K562 (cell line): ENCODE results near the gene KCNQ5. TPM values are rescaled to one million over a fixed set of nuclear protein-coding genes. Genes with fewer than 3 reads are reported as not detected.

Source experiments
- ATAC-seq: fragments of 200-7000 bp; cut with Tn5 transposase; 3 replicates; pipeline ENCODE4 v1.9.1; 2020; ENCODE audit warnings: moderate library complexity
- BruUV-seq: library from RNA; stranded (reverse); fragments of 400-500 nt; replicated peaks from 2 replicates; lab custom pipeline; 2021; lab: Mats Ljungman, UMichigan
- CTCF ChIA-PET: fragments of 300-600 bp; formaldehyde crosslinking; extraction: SDS; loops from one replicate; lab custom pipeline; 2021; ENCODE audit warnings: low intra/inter-chr PET ratio; lab: Yijun Ruan, JAX
- POLR2A ChIA-PET: fragments of 300-600, 350-650 bp; sonication (Branson Sonifier 250); formaldehyde crosslinking; extraction: SDS; loops from one replicate; lab custom pipeline; 2021; ENCODE audit warnings: antibody characterized with exemption, inconsistent platforms; lab: Yijun Ruan, JAX
- DNase-seq, 4 experiments: peaks; one replicate each; pipeline versions ENCODE4 v3.0.0 to v3.0.0-alpha.2; 2011 to 2018; ENCODE audit warnings: low spot score in 3 of 4, mixed read lengths in 3 of 4; ENCODE audit errors: extremely low read depth in 1 of 4
- FAIRE-seq: peaks from 2 replicates; lab custom pipeline; 2011; peaks lifted over from hg19 to GRCh38; lab: Jason Lieb, UNC
- H2AFZ ChIP-seq: 2 replicates; pipeline ENCODE4 v1.6.0; 2011; ENCODE audit warnings: low read depth, low read length, control low read depth, inconsistent platforms
- H3K27ac ChIP-seq: fragments of 200-600 bp; 3 replicates; pipeline ENCODE4 v1.8.0; 2011; ENCODE audit warnings: low read depth, mild to moderate bottlenecking, control low read depth, inconsistent platforms, low read length, moderate library complexity, mixed read lengths; ENCODE audit errors: extremely low read depth
- H3K27me3 ChIP-seq, 2 experiments: fragments of 300-600 bp in 1 of 2; 2 replicates in 1 of 2; 3 replicates in 1 of 2; pipeline versions ENCODE4 v1.6.0 to v1.8.0; 2011; ENCODE audit warnings: inconsistent platforms in 2 of 2, low read length in 2 of 2, mild to moderate bottlenecking in 1 of 2, mixed read lengths in 1 of 2, moderate library complexity in 1 of 2; ENCODE audit not compliant: control insufficient read depth in 2 of 2, insufficient read depth in 2 of 2
- H3K36me3 ChIP-seq: fragments of 300-600 bp; 3 replicates; pipeline ENCODE4 v1.8.0; 2011; ENCODE audit warnings: mild to moderate bottlenecking, low read length, inconsistent platforms; ENCODE audit not compliant: control insufficient read depth, insufficient read depth
- H3K4me1 ChIP-seq, 2 experiments: fragments of 200-600 bp in 1 of 2; replicated peaks in 1 of 2; 2 replicates in 1 of 2; 3 replicates in 1 of 2; pipeline versions ENCODE4 v1.5.1 to v1.8.0; 2011; ENCODE audit warnings: inconsistent platforms in 2 of 2, low read length in 2 of 2, mild to moderate bottlenecking in 1 of 2, mixed read lengths in 1 of 2, moderate library complexity in 1 of 2; ENCODE audit not compliant: control insufficient read depth in 2 of 2, insufficient read depth in 2 of 2
- H3K4me2 ChIP-seq: 2 replicates; pipeline ENCODE4 v1.6.1; 2011; ENCODE audit warnings: low read length, control low read depth, inconsistent platforms, mixed read lengths; ENCODE audit not compliant: insufficient read depth
- H3K4me3 ChIP-seq: fragments of 200-600 bp; sonication (generic), shearing (Covaris generic); 2 replicates; pipeline ENCODE4 v1.5.1; 2016; ENCODE audit warnings: control low read depth, inconsistent platforms
- H3K79me2 ChIP-seq: fragments of 200-600 bp; 3 replicates; pipeline ENCODE4 v1.8.0; 2011; ENCODE audit warnings: low read length, inconsistent platforms; ENCODE audit not compliant: control insufficient read depth, insufficient read depth
- H3K9ac ChIP-seq, 2 experiments: 2 replicates each; pipeline versions ENCODE4 v1.6.0 to v1.6.1; 2011; ENCODE audit warnings: low read depth in 2 of 2, low read length in 2 of 2, control low read depth in 1 of 2, inconsistent platforms in 1 of 2, mild to moderate bottlenecking in 1 of 2, mixed read lengths in 1 of 2; ENCODE audit not compliant: insufficient read depth in 1 of 2
- H3K9me1 ChIP-seq: one replicate; pipeline ENCODE4 v1.6.0; 2011; ENCODE audit warnings: inconsistent platforms, mild to moderate bottlenecking, low read length, moderate library complexity; ENCODE audit not compliant: control insufficient read depth, insufficient read depth
- H3K9me3 ChIP-seq: replicated peaks from 2 replicates; pipeline ENCODE4 v1.5.1; 2011; ENCODE audit warnings: low read depth, low read length, inconsistent platforms; ENCODE audit not compliant: control insufficient read depth, insufficient read depth
- H4K20me1 ChIP-seq: replicated peaks from 2 replicates; pipeline ENCODE4 v1.6.1; 2011; ENCODE audit warnings: low read length, inconsistent platforms, mixed read lengths; ENCODE audit not compliant: control insufficient read depth, insufficient read depth
- CHD2 ChIP-seq: IDR thresholded peaks from 2 replicates; pipeline ENCODE4 v1.6.1; 2011; ENCODE audit warnings: low read depth, low read length
- DACH1 ChIP-seq: fragments of 450-650 bp; IDR thresholded peaks from 2 replicates; pipeline ENCODE4 v1.6.1; 2018; ENCODE audit not compliant: partially characterized antibody
- GABPB1 ChIP-seq: sonication (generic); formaldehyde crosslinking; IDR thresholded peaks from 2 replicates; pipeline ENCODE4 v1.8.0; 2022; ENCODE audit warnings: mild to moderate bottlenecking, missing genetic modification reagents
- HDAC3 ChIP-seq: fragments of 450-650 bp; IDR thresholded peaks from 2 replicates; pipeline ENCODE4 v1.6.1; 2018; ENCODE audit warnings: borderline replicate concordance, mild to moderate bottlenecking, moderate library complexity; ENCODE audit not compliant: partially characterized antibody
- HMG20B ChIP-seq: fragments of 250-450 bp; sonication (Bioruptor Pico); IDR thresholded peaks from 2 replicates; pipeline ENCODE4 v1.5.0; 2021; ENCODE audit warnings: mild to moderate bottlenecking
- NR4A1 ChIP-seq, 2 experiments: fragments of 250-450 bp in 1 of 2; fragments of 450-650 bp in 1 of 2; sonication (Bioruptor Pico) in 1 of 2; IDR thresholded peaks; 2 replicates each; pipeline versions ENCODE4 v1.4.0 to v1.6.1; 2016 to 2020; ENCODE audit warnings: mild to moderate bottlenecking in 2 of 2, missing compliant biosample characterization in 1 of 2, missing genetic modification characterization in 1 of 2, moderate library complexity in 1 of 2
- PHF21A ChIP-seq: fragments of 450-650 bp; IDR thresholded peaks from 2 replicates; pipeline ENCODE4 v1.6.1; 2017; ENCODE audit warnings: low read depth, borderline replicate concordance
- POLR3G ChIP-seq: IDR thresholded peaks from 2 replicates; pipeline ENCODE4 v1.6.1; 2011; ENCODE audit not compliant: insufficient read length, insufficient replicate concordance; ENCODE audit errors: extremely low read depth
- RAD51 ChIP-seq: fragments of 450-650 bp; IDR thresholded peaks from 2 replicates; pipeline ENCODE4 v1.7.1; 2016; ENCODE audit warnings: low read depth, mild to moderate bottlenecking, borderline replicate concordance
- RHOXF2B ChIP-seq: fragments of 250-450 bp; sonication (Bioruptor Pico); conservative IDR thresholded peaks from 2 replicates; pipeline ENCODE4 v1.5.1; 2021
- XRCC3 ChIP-seq: fragments of 450-650 bp; IDR thresholded peaks from 2 replicates; pipeline ENCODE4 v1.6.1; 2017; ENCODE audit warnings: mild to moderate bottlenecking, moderate library complexity
- XRCC4 ChIP-seq: IDR thresholded peaks from one replicate; pipeline ENCODE4 v1.6.1; 2011; ENCODE audit not compliant: insufficient read depth, insufficient read length; ENCODE audit errors: extremely low read depth
- ZNF347 ChIP-seq: fragments of 450-650 bp; formaldehyde crosslinking; IDR thresholded peaks from 2 replicates; pipeline ENCODE4 v1.4.0; 2020; ENCODE audit warnings: low read depth, mild to moderate bottlenecking, moderate library complexity
- ZNF584 ChIP-seq: fragments of 200-800 bp; sonication (Bioruptor generic); IDR thresholded peaks from 2 replicates; pipeline ENCODE4 v1.6.1; 2016; ENCODE audit warnings: low read depth, mild to moderate bottlenecking, missing genetic modification characterization, missing compliant biosample characterization
- WGBS: fragments of 100-300 bp; shearing (Covaris generic); methylation state at CpG from one replicate; pipeline ENCODE4 v1.1.6; 2016; ENCODE audit warnings: low coverage, mixed read lengths; ENCODE audit not compliant: insufficient coverage; ENCODE audit errors: missing lambda C conversion rate; 5-methylcytosine and 5-hydroxymethylcytosine counted together
- in situ Hi-C: fragments of 300-500 bp; cut with MboI; formaldehyde crosslinking; loops from 4 replicates; pipeline ENCODE4 v1.15.0; 2018; ENCODE audit warnings: inconsistent platforms, mixed read lengths
- intact Hi-C: fragments of 100-400 bp; cut with micrococcal nuclease; formaldehyde crosslinking; loops from 2 replicates; pipeline ENCODE4 v1.14.2; 2022
- polyA plus RNA-seq, 8 experiments: library from polyadenylated mRNA; depleted of rRNA in 4 of 8; stranded (reverse) in 5 of 8; unstranded in 3 of 8; fragments of >200 nt; fragmentation: Nextera tagmentation in 2 of 8; fragmentation: Illumina TruSeq in 1 of 8; extraction: Ambion mirVana in 2 of 8; extraction: Trizol in 1 of 8; gene quantifications; 2 replicates each; pipeline versions ENCODE4 v1.2.1 to v1.2.3, GENCODE V29; 2011 to 2014; ENCODE audit warnings: inconsistent platforms in 1 of 8, missing spikeins in 1 of 8
- total RNA-seq, 7 experiments: library from RNA; depleted of rRNA in 6 of 7; stranded (reverse); fragments of >200 nt in 6 of 7; fragmentation: Illumina TruSeq in 2 of 7; extraction: Trizol in 2 of 7; gene quantifications; 2 replicates each; pipeline versions ENCODE4 v1.2.1 to v1.2.3, GENCODE V29; 2011 to 2021; ENCODE audit warnings: low replicate concordance in 1 of 7
- TF ChIP-seq, protein P1 (sequence below): fragments of 450-650 bp; IDR thresholded peaks from 2 replicates; pipeline ENCODE4 v1.6.1; 2017; ENCODE audit warnings: mild to moderate bottlenecking, moderate library complexity

Gene KCNQ5
- total and polyA plus RNA-seq, 9 of the 15 experiments (the other 6 are each of a cell fraction or from before 2014, with no cell fraction given) = 0.31 to 5.9 (median 2.6) TPM

DNA sequence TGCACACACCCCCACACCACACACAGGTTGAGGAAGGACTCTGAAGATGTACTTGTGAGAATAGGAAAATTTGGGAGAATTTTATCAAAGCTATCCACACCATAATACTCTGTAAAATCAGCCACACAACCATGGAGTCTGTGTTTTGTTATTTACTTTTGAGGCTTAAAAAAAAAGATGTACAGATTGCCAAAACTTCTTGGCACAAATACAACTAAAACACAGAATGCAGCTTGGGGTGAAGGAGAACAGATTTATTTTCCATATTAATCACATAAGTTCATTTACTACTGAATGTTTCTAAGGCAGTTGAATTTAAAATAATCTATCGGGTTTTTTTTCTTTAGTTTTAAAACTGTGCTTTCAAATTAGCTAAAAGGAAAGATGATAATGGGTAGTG, 32.8 kb upstream of the KCNQ5 start (continued):
- TF ChIP-seq NR4A1 (CRISPR knock-in tag; IDR thresholded peaks at IDR 0.05) (no peak), NR4A1 (tag; IDR thresholded peaks at IDR 0.05) (no peak), HMG20B (CRISPR knock-in tag) (no peak), ZNF584 (CRISPR knock-in tag) (no peak), HDAC3 (no peak), PHF21A (no peak), CHD2 (no peak), ZNF347 (CRISPR knock-in tag) (no peak), POLR3G (no peak), XRCC4 (no peak)

DNA sequence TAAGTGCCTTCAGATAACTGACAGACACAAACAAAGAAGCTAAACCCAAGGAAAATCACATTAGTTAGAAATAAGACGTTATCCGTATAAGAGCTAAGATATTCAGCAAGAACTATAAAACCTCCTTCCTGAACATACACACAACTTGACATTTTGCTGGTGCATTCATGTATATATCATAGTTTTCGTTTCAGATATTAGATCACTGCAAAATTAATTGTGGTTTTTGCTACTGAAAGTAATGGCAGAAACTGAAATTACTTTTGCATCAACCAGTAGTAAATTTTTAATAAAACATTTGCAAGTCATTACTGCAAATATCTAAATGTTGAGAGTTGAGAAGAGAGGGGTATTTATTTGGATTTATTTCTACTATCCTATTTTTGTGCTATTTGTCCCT, 26.1 kb upstream of the KCNQ5 start:
- DNase-seq = no peak
- Histone ChIP-seq H3K79me2 (no peaks in the 10 kb centered on the region), H3K4me2 (no peak overlapping the region), H3K27me3 (no peaks in the 10 kb centered on the region), H3K9me1 (no peaks in the 10 kb centered on the region), H3K36me3 (no peaks in the 10 kb centered on the region), H4K20me1 (no peaks in the 10 kb centered on the region), H3K4me1 (no peaks in the 10 kb centered on the region; a peak in 1 of 5 replicates), H3K27ac (no peak overlapping the region), H3K9ac (no peak overlapping the region), H2AFZ (no peak overlapping the region), H3K9me3 (no peaks in the 10 kb centered on the region), H3K4me3 (no peak overlapping the region)
- ChIA-PET CTCF (interaction anchor here (1.0 kb wide), 1 partner anchor 184 kb away, joined by 3 read pairs; no protein-coding TSS in a partner anchor), POLR2A (no interaction called here)
- TF ChIP-seq RHOXF2B (no peak), DACH1 (no peak), GABPB1 (CRISPR knock-in tag) (no peak), RAD51 (no peak), XRCC3 (no peak)
- TF ChIP-seq, protein P1, sequence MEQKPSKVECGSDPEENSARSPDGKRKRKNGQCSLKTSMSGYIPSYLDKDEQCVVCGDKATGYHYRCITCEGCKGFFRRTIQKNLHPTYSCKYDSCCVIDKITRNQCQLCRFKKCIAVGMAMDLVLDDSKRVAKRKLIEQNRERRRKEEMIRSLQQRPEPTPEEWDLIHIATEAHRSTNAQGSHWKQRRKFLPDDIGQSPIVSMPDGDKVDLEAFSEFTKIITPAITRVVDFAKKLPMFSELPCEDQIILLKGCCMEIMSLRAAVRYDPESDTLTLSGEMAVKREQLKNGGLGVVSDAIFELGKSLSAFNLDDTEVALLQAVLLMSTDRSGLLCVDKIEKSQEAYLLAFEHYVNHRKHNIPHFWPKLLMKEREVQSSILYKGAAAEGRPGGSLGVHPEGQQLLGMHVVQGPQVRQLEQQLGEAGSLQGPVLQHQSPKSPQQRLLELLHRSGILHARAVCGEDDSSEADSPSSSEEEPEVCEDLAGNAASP = no peak
- in situ Hi-C loops (loop anchor here (10.0 kb wide), 1 partner anchor 729 kb away; no protein-coding TSS in a partner anchor), intact Hi-C loops (no loop called here)
- WGBS = 51% methylated on average over 3 of the region's 3 CpGs
- ATAC-seq = no peak
- FAIRE-seq = no peak
- no TSS peak for BruUV-seq
